Breast epithelium (tissue), 4 donors: ENCODE measurements around the gene SMTNL1. TPM values are rescaled to one million over a fixed set of nuclear protein-coding genes. Genes with fewer than 3 reads are reported as not detected.

Experiments
- DNase-seq, 2 donors: peaks; one replicate each; pipeline ENCODE4 v3.0.0-alpha.2; 2019; ENCODE audit warnings: low spot score in 2 of 2
- H3K27ac ChIP-seq, 2 donors: fragments of 200-600 bp; sonication (generic) in 1 of 2; one replicate each; pipeline ENCODE4 v1.5.1; 2016 to 2019; ENCODE audit warnings: mild to moderate bottlenecking in 1 of 2
- H3K27me3 ChIP-seq, 2 donors: fragments of 200-600 bp; sonication (generic) in 1 of 2; one replicate each; pipeline versions ENCODE4 v1.5.1 to v1.6.0; 2017 to 2019; ENCODE audit warnings: control low read depth in 1 of 2, mild to moderate bottlenecking in 1 of 2
- H3K36me3 ChIP-seq: fragments of 200-600 bp; one replicate; pipeline ENCODE4 v1.5.1; 2019
- H3K4me1 ChIP-seq, 2 donors: fragments of 200-600 bp; sonication (generic); one replicate each; pipeline ENCODE4 v1.5.1; 2016 to 2019; ENCODE audit warnings: control low read depth in 1 of 2
- H3K4me3 ChIP-seq, 3 donors: fragments of 200-600 bp; sonication (generic); 1 replicate in 2 of 3; 2 replicates in 1 of 3; pipeline ENCODE4 v1.5.1; 2016 to 2019; ENCODE audit warnings: mild to moderate bottlenecking in 3 of 3, moderate library complexity in 2 of 3
- H3K9me3 ChIP-seq, 2 donors: fragments of 200-600 bp; sonication (generic) in 1 of 2; one replicate each; pipeline ENCODE4 v1.5.1; 2016 to 2019; ENCODE audit warnings: control low read depth in 1 of 2
- POLR2A ChIP-seq: fragments of 450-650 bp; IDR thresholded peaks from one replicate; pipeline ENCODE4 v1.6.1; 2016; ENCODE audit warnings: antibody characterized with exemption, mild to moderate bottlenecking, moderate library complexity
- POLR2AphosphoS5 ChIP-seq, 3 donors: sonication (generic); formaldehyde crosslinking; IDR thresholded peaks; one replicate each; pipeline ENCODE4 v1.6.1; 2017; ENCODE audit warnings: antibody characterized with exemption in 3 of 3
- intact Hi-C: fragments of 100-400 bp; cut with DNase I; formaldehyde crosslinking; loops from one replicate; pipeline ENCODE4 v1.15.1; 2023; ENCODE audit warnings: low total_unique reads
- total RNA-seq, 3 donors: library from RNA; depleted of rRNA; stranded (reverse); fragments of >200 nt; gene quantifications; one replicate each; pipeline ENCODE4 v1.1.0, GENCODE V29; 2016
- TF ChIP-seq, protein P1 (sequence below), 3 donors: fragments of 450-650 bp; IDR thresholded peaks; one replicate each; pipeline ENCODE4 v1.5.1; 2016 to 2017; ENCODE audit warnings: antibody characterized with exemption in 3 of 3, mild to moderate bottlenecking in 3 of 3, moderate library complexity in 3 of 3

SMTNL1 gene
- total RNA-seq, 3 donors from 2014 or later, result not detected

DNA sequence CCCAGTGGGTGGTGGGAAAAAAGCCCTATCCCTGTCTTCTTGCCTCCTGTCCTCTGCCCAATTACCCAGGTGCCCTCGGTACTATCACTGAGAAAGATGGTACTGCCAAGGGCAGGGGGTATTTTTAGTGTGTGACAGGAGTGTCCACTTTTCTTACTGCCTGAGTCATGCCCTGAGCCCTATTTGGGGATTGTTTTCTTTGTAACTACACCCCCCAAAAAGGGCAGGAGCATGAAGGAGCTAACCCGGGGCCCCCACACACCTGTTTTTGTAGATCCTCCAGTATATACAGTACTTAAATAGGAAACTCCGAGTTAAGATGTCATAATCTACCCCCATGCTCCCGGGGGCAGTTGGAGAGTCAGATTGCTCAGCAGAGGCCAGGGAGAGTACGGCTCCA is 3.8 kb downstream of the SMTNL1 start:
- no peaks in the 10 kb centered on the region for H3K9me3 ChIP-seq
- no peak overlapping the region for H3K27ac ChIP-seq
- H3K36me3 ChIP-seq, result no peaks in the 10 kb centered on the region
- H3K27me3 ChIP-seq, result no peaks in the 10 kb centered on the region
- no peak for DNase-seq
- TF ChIP-seq POLR2AphosphoS5 (IDR thresholded peaks at IDR 0.05) (no peak), POLR2A (no peak)
- TF ChIP-seq, protein P1, sequence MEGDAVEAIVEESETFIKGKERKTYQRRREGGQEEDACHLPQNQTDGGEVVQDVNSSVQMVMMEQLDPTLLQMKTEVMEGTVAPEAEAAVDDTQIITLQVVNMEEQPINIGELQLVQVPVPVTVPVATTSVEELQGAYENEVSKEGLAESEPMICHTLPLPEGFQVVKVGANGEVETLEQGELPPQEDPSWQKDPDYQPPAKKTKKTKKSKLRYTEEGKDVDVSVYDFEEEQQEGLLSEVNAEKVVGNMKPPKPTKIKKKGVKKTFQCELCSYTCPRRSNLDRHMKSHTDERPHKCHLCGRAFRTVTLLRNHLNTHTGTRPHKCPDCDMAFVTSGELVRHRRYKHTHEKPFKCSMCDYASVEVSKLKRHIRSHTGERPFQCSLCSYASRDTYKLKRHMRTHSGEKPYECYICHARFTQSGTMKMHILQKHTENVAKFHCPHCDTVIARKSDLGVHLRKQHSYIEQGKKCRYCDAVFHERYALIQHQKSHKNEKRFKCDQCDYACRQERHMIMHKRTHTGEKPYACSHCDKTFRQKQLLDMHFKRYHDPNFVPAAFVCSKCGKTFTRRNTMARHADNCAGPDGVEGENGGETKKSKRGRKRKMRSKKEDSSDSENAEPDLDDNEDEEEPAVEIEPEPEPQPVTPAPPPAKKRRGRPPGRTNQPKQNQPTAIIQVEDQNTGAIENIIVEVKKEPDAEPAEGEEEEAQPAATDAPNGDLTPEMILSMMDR (IDR thresholded peaks at IDR 0.05), result no peak
- intact Hi-C loops, result no loop called here
- H3K4me1 ChIP-seq, result no peaks in the 10 kb centered on the region
- no peak overlapping the region for H3K4me3 ChIP-seq

DNA sequence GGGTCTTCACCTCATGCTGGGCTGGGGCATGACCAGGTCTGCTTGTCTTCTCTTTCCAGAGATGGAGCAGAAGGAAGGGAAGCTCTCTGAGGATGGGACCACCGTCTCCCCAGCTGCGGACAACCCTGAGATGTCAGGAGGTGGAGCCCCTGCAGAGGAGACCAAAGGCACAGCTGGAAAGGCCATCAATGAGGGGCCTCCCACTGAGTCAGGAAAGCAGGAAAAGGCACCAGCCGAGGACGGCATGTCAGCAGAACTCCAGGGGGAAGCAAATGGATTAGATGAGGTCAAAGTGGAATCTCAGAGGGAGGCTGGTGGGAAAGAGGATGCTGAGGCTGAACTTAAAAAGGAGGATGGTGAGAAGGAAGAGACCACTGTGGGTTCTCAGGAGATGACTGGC is 5.2 kb downstream of the SMTNL1 start:
- no peaks in the 10 kb centered on the region for H3K27me3 ChIP-seq
- DNase-seq, result no peak
- intact Hi-C loops, result no loop called here

DNA sequence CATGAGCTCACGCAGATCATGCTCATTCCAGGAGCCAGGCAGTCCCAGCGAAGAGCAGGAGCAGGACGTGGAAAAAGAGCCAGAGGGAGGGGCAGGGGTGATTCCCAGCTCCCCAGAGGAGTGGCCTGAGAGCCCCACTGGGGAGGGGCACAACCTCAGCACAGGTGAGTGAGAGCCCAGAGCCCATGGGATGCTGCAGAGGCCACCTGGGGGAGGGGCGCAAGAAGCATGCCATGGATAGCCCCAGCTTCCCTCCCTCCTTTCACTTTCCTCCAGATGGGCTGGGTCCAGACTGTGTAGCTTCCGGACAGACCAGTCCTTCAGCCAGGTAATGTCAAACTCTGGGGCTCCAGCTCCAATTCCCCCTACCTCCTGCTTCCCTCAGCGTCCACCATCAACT is 6.2 kb downstream of the SMTNL1 start:
- H3K9me3 ChIP-seq, result no peaks in the 10 kb centered on the region
- no peak overlapping the region for H3K4me3 ChIP-seq
- intact Hi-C loops, result no loop called here
- H3K27me3 ChIP-seq, result no peaks in the 10 kb centered on the region
- no peak for DNase-seq
- no peaks in the 10 kb centered on the region for H3K36me3 ChIP-seq
- no peak overlapping the region for H3K27ac ChIP-seq
- TF ChIP-seq, protein P1 (IDR thresholded peaks at IDR 0.05), result no peak
- no peak for TF ChIP-seq POLR2AphosphoS5 (IDR thresholded peaks at IDR 0.05)
- no peak for TF ChIP-seq POLR2A
- H3K4me1 ChIP-seq, result no peaks in the 10 kb centered on the region

More for the DNA sequence above, 5.2 kb downstream of the SMTNL1 start:
- H3K9me3 ChIP-seq, result no peaks in the 10 kb centered on the region
- no peaks in the 10 kb centered on the region for H3K36me3 ChIP-seq
- no peak overlapping the region for H3K4me3 ChIP-seq
- TF ChIP-seq, protein P1 (IDR thresholded peaks at IDR 0.05), result no peak
- TF ChIP-seq POLR2A (no peak), POLR2AphosphoS5 (IDR thresholded peaks at IDR 0.05) (no peak)
- H3K27ac ChIP-seq, result no peak overlapping the region
- H3K4me1 ChIP-seq, result no peaks in the 10 kb centered on the region

DNA sequence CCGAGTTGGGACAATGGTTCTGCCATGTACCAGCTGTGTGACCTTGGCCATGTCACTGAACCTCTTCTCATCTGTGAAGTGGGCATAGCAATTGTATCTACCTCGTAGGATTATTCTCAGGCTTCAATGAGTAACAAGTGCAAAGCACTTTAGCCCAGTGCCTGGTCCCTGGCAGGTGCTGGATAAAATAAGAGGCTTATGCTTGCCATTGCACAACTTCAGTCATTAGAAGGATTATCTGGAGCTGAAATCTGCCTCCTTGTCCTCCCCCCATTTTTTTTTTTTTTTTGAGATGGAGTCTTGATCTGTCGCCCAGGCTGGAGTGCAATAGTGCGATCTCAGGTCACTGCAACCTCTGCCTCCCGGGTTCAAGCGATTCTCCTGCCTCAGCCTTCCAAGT is 7.2 kb downstream of the SMTNL1 start:
- DNase-seq, result no peak
- intact Hi-C loops, result no loop called here
- Histone ChIP-seq H3K4me1 (no peaks in the 10 kb centered on the region), H3K36me3 (no peaks in the 10 kb centered on the region), H3K9me3 (no peaks in the 10 kb centered on the region), H3K27ac (no peak overlapping the region), H3K27me3 (no peaks in the 10 kb centered on the region), H3K4me3 (no peak overlapping the region)
- TF ChIP-seq, protein P1 (IDR thresholded peaks at IDR 0.05), result no peak
- TF ChIP-seq POLR2A, result no peak
- no peak for TF ChIP-seq POLR2AphosphoS5 (IDR thresholded peaks at IDR 0.05)

DNA sequence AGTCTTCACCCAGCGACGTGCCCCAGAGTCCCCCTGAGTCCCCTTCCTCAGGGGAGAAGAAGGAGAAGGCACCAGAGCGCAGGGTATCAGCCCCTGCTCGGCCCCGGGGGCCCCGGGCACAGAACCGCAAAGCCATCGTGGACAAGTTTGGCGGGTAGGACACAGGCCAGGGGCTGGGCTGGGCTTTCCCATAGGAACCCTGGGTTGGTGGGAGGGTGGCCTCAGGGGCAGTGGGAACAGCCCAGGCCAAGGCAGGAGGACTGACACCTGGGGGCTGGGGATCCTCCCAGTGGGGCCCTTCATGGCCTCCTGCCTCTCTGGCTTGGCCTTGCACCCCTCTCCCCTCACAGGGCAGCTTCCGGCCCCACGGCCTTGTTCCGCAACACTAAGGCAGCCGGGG is 8.5 kb downstream of the SMTNL1 start:
- Histone ChIP-seq H3K27ac (no peak overlapping the region), H3K36me3 (no peaks in the 10 kb centered on the region), H3K27me3 (no peaks in the 10 kb centered on the region), H3K9me3 (no peaks in the 10 kb centered on the region), H3K4me1 (no peaks in the 10 kb centered on the region), H3K4me3 (no peak overlapping the region)
- no peak for DNase-seq
- intact Hi-C loops, result no loop called here
- TF ChIP-seq, protein P1 (IDR thresholded peaks at IDR 0.05), result no peak
- TF ChIP-seq POLR2AphosphoS5 (IDR thresholded peaks at IDR 0.05) (no peak), POLR2A (no peak)
